Upper lobe of left lung (tissue), 6 donors: ENCODE data around the gene PAMR1. TPM values are rescaled to one million over a fixed set of nuclear protein-coding genes. Genes with fewer than 3 reads are reported as not detected.

Experiments used
- ATAC-seq, 2 donors: fragments of 200-7000 bp; cut with Tn5 transposase; one replicate each; pipeline ENCODE4 v1.9.1; 2022; ENCODE audit warnings: mild to moderate bottlenecking in 2 of 2, moderate library complexity in 2 of 2; ENCODE audit not compliant: low FRiP score in 2 of 2
- DNase-seq, 2 donors: peaks; one replicate each; pipeline ENCODE4 v3.0.0-alpha.2; 2019 to 2020
- H3K27ac ChIP-seq, 4 donors: fragments of 200-600 bp; sonication (generic); one replicate each; pipeline ENCODE4 v1.5.1; 2016 to 2019
- H3K27me3 ChIP-seq, 4 donors: fragments of 200-600 bp; sonication (generic); one replicate each; pipeline ENCODE4 v1.5.1; 2017 to 2019
- H3K36me3 ChIP-seq, 4 donors: fragments of 200-600 bp; sonication (generic); one replicate each; pipeline ENCODE4 v1.5.1; 2016 to 2019
- H3K4me1 ChIP-seq, 4 donors: fragments of 200-600 bp; sonication (generic); one replicate each; pipeline ENCODE4 v1.5.1; 2018 to 2019
- H3K4me3 ChIP-seq, 4 donors: fragments of 200-600 bp; sonication (generic); one replicate each; pipeline ENCODE4 v1.5.1; 2017 to 2019; ENCODE audit warnings: mild to moderate bottlenecking in 2 of 4, moderate library complexity in 1 of 4
- H3K9me3 ChIP-seq, 4 donors: fragments of 200-600 bp; sonication (generic); one replicate each; pipeline ENCODE4 v1.5.1; 2018 to 2019
- EP300 ChIP-seq, 4 donors: sonication (generic); formaldehyde crosslinking; IDR thresholded peaks; one replicate each; pipeline ENCODE4 v1.5.1; 2017; ENCODE audit warnings: antibody characterized with exemption in 4 of 4, control low read depth in 2 of 4
- POLR2A ChIP-seq, 4 donors: fragments of 450-650 bp; IDR thresholded peaks; one replicate each; pipeline ENCODE4 v1.5.1; 2016 to 2017; ENCODE audit warnings: antibody characterized with exemption in 4 of 4, mild to moderate bottlenecking in 2 of 4
- POLR2AphosphoS5 ChIP-seq, 2 donors: sonication (generic); formaldehyde crosslinking; IDR thresholded peaks; one replicate each; pipeline ENCODE4 v1.5.1; 2017; ENCODE audit warnings: antibody characterized with exemption in 2 of 2
- WGBS, 2 donors: methylation state at CpG; one replicate each; pipeline ENCODE4 v1.1.5; 2017 to 2018; 5-methylcytosine and 5-hydroxymethylcytosine counted together
- total RNA-seq, 6 donors: library from RNA; depleted of rRNA in 4 of 6; stranded (reverse); fragments of >200 nt in 4 of 6; gene quantifications; one replicate each; pipeline versions ENCODE4 v1.1.0 to v1.2.1, GENCODE V29; 2016 to 2021
- TF ChIP-seq, protein P1 (sequence below), 6 experiments: fragments of 450-650 bp in 4 of 6; fragments of 200-600 bp in 2 of 6; sonication (generic) in 2 of 6; IDR thresholded peaks; one replicate each; pipeline ENCODE4 v1.5.1; 2016 to 2019; ENCODE audit warnings: antibody characterized with exemption in 6 of 6
- donor health status: DM: no; HTN: no; CAD: no; lungs with moderate emphysema.
- donor health status: DM: no; HTN: yes; CAD: no; lungs with severe emphysema.

The PAMR1 gene
- total RNA-seq, 6 donors from 2014 or later, result 0.30 to 7.2 (median 4.3) TPM; not detected in 1

DNA sequence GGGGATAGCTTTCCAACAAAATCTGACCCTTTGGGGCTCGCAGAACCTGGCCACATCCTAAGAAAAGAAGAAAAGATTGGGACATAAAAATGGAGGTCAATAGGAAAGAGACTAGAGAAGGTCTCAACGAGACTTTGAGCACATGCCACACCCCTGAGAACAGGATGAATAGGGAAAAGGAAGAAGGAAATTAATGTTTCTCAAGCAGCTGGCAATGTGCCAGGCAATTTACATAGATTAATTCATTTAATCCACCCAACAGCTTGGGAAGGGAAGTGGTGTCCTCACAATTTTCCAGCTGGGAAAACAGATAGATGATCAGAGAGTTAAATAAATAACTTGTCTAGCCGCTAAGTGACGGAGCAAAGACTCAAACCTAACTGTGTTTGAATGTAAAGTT lies 50.7 kb downstream of the PAMR1 start:
- Histone ChIP-seq H3K9me3 (no peaks in the 10 kb centered on the region), H3K4me3 (no peak overlapping the region), H3K27me3 (no peaks in the 10 kb centered on the region), H3K27ac (no peak overlapping the region), H3K4me1 (peaks cover 0 to 3% (median 0%) of the 10 kb centered on the region in 4 donors), H3K36me3 (no peaks in the 10 kb centered on the region)
- DNase-seq (no peak), ATAC-seq (no peak)
- TF ChIP-seq POLR2AphosphoS5 (IDR thresholded peaks at IDR 0.05) (no peak), EP300 (IDR thresholded peaks at IDR 0.05) (no peak), POLR2A (IDR thresholded peaks at IDR 0.05) (no peak)
- TF ChIP-seq, protein P1, sequence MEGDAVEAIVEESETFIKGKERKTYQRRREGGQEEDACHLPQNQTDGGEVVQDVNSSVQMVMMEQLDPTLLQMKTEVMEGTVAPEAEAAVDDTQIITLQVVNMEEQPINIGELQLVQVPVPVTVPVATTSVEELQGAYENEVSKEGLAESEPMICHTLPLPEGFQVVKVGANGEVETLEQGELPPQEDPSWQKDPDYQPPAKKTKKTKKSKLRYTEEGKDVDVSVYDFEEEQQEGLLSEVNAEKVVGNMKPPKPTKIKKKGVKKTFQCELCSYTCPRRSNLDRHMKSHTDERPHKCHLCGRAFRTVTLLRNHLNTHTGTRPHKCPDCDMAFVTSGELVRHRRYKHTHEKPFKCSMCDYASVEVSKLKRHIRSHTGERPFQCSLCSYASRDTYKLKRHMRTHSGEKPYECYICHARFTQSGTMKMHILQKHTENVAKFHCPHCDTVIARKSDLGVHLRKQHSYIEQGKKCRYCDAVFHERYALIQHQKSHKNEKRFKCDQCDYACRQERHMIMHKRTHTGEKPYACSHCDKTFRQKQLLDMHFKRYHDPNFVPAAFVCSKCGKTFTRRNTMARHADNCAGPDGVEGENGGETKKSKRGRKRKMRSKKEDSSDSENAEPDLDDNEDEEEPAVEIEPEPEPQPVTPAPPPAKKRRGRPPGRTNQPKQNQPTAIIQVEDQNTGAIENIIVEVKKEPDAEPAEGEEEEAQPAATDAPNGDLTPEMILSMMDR (IDR thresholded peaks at IDR 0.05), result no peak
- 65 to 71% methylated on average over 4 of the region's 4 CpGs for WGBS, 2 donors

DNA sequence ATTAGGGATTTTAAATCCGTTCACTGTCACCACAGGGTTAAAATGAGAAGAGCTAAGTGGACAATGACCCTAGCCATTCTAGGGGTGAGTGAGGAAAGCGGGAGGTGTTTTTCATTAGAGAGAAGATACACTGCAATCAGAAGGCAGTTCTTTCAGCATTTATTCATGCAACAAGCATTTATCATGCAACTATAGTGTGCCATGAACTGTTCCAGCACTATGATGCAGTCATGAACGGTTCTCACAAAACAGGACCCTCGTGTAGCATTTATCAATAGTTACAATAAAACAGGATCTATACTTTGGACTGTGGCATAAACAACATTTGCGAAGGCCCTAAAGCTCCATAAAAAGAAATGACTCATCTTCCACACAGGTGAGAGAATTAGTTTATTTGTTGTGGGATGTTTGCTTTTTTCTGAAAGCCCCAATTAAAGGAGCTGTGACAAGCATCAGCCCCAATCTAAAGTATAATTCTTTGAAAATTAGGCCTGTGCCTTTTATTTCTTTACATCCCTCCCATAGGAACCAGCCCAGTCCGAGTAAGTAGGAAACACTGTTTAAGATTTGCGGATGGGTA lies 51.5 kb downstream of the PAMR1 start:
- WGBS, 2 donors, result 80 to 90% methylated on average over 7 of the region's 7 CpGs
- ATAC-seq (no peak), DNase-seq (no peak)
- TF ChIP-seq EP300 (IDR thresholded peaks at IDR 0.05) (no peak), POLR2AphosphoS5 (IDR thresholded peaks at IDR 0.05) (no peak), POLR2A (IDR thresholded peaks at IDR 0.05) (no peak)
- TF ChIP-seq, protein P1 (IDR thresholded peaks at IDR 0.05), result no peak
- no peaks in the 10 kb centered on the region for H3K27me3 ChIP-seq
- H3K27ac ChIP-seq, result no peak overlapping the region
- no peaks in the 10 kb centered on the region for H3K36me3 ChIP-seq
- H3K9me3 ChIP-seq, result no peaks in the 10 kb centered on the region
- no peak overlapping the region for H3K4me3 ChIP-seq
- H3K4me1 ChIP-seq, result peaks cover 0 to under 1% (median 0%) of the 10 kb centered on the region in 4 donors

DNA sequence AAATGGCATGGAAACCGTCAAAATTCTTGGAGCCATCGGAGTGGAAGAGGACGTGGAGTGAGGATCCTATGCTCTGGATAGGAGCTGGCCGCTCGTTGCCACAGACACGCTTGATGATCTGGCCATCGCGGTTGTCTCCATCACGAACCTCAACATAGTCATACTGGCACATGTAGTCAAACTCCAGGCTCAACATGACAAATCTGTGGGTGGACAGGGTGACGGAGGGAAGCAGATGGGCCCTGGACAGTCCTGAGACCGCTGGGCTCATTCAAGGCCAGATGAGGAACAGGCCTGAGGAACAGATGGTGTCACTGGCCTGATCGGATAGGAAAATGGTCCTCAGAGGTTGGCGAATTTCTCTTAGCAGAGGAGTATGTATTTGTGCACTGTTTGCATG lies 54.8 kb downstream of the PAMR1 start:
- Histone ChIP-seq H3K9me3 (no peaks in the 10 kb centered on the region), H3K4me3 (no peak overlapping the region), H3K27ac (no peak overlapping the region), H3K27me3 (no peaks in the 10 kb centered on the region), H3K4me1 (no peaks in the 10 kb centered on the region), H3K36me3 (no peaks in the 10 kb centered on the region)
- DNase-seq, result no peak
- 90 to 93% methylated on average over 13 of the region's 13 CpGs for WGBS, 2 donors
- TF ChIP-seq EP300 (IDR thresholded peaks at IDR 0.05), result no peak
- TF ChIP-seq, protein P1 (IDR thresholded peaks at IDR 0.05), result no peak
- ATAC-seq, result no peak

DNA sequence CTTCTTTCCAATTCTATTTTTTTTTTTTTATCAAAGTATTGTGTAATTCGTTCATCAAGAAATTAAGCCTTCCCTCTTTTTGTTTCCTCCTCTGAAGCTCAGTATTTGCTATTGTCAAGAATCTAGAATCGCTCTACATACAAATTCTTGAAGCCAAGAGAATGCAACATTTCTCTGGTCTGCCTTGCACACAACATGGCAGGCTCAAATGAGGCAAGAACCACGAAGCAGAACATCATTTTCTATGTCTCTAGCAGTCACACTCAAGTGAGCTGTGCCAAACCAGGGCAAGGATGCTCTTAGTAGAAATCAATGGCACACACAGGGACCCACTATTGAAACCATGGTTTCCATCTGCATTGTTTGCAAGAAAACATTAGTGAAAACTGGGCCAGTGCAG lies 59.4 kb downstream of the PAMR1 start:
- no peak overlapping the region for H3K27ac ChIP-seq
- 83 to 87% methylated on average over 3 of the region's 3 CpGs for WGBS, 2 donors
- TF ChIP-seq POLR2AphosphoS5 (IDR thresholded peaks at IDR 0.05) (no peak), EP300 (IDR thresholded peaks at IDR 0.05) (no peak)
- no peak for ATAC-seq
- H3K27me3 ChIP-seq, result no peaks in the 10 kb centered on the region
- H3K36me3 ChIP-seq, result no peaks in the 10 kb centered on the region
- H3K9me3 ChIP-seq, result no peaks in the 10 kb centered on the region
- no peak overlapping the region for H3K4me3 ChIP-seq
- DNase-seq, result no peak
- no peaks in the 10 kb centered on the region for H3K4me1 ChIP-seq

DNA sequence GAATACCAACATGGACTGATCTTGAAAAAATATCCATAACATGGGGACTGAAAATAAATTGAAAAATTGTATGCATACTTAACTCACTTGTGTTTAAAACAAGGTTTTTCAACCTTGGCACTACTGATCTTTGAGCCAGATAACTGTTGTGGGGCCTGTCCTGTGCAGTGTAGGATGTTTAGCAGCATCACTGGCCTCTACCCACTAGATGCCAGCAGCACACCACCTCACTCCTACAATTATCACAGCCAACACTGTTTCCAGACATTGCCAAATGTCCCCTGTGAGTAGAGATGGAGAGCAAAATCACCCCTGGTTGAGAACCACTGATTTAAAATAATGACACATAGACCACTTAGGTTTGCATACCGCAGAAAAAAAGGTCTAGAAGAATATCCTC lies 61.1 kb downstream of the PAMR1 start:
- H3K9me3 ChIP-seq, result no peaks in the 10 kb centered on the region
- no peak overlapping the region for H3K4me3 ChIP-seq
- DNase-seq (no peak), ATAC-seq (no peak)
- no peaks in the 10 kb centered on the region for H3K36me3 ChIP-seq
- no peaks in the 10 kb centered on the region for H3K4me1 ChIP-seq
- no peaks in the 10 kb centered on the region for H3K27me3 ChIP-seq
- H3K27ac ChIP-seq, result no peak overlapping the region
- TF ChIP-seq EP300 (IDR thresholded peaks at IDR 0.05) (no peak), POLR2A (IDR thresholded peaks at IDR 0.05) (no peak), POLR2AphosphoS5 (IDR thresholded peaks at IDR 0.05) (no peak)
- TF ChIP-seq, protein P1 (IDR thresholded peaks at IDR 0.05), result no peak
- 95 to 97% methylated on average over 1 of the region's 1 CpG for WGBS, 2 donors
